H1 (cell line): Measurements from ENCODE around the gene HDHD2. TPM values are rescaled to one million over a fixed set of nuclear protein-coding genes. Genes with fewer than 3 reads are reported as not detected.

Experiments used
- CHD7 ChIP-seq: fragments of 300-600 bp; sonication (generic); IDR thresholded peaks from 2 replicates; pipeline ENCODE4 v1.7.1; 2012; ENCODE audit warnings: low read length, moderate library complexity, mild to moderate bottlenecking, inconsistent platforms; ENCODE audit not compliant: insufficient replicate concordance
- CTCF ChIP-seq, 3 experiments: IDR thresholded peaks; 1 replicate in 2 of 3; 2 replicates in 1 of 3; pipeline versions ENCODE4 v1.5.1 to v1.6.1; 2011; ENCODE audit warnings: low read length in 3 of 3, mild to moderate bottlenecking in 3 of 3, inconsistent platforms in 2 of 3, low read depth in 1 of 3, moderate library complexity in 1 of 3; ENCODE audit not compliant: insufficient read depth in 1 of 3; ENCODE audit errors: control extremely low read depth in 1 of 3
- E2F6 ChIP-seq: IDR thresholded peaks from 2 replicates; pipeline ENCODE4 v1.6.1; 2012; ENCODE audit warnings: inconsistent platforms
- FOSL1 ChIP-seq: IDR thresholded peaks from 2 replicates; pipeline ENCODE4 v1.6.1; 2011; ENCODE audit warnings: mild to moderate bottlenecking, low read depth, low read length, moderate library complexity; ENCODE audit not compliant: insufficient read depth
- SIX5 ChIP-seq: IDR thresholded peaks from 2 replicates; pipeline ENCODE4 v1.6.1; 2011; ENCODE audit warnings: mild to moderate bottlenecking, low read depth, low read length
- polyA plus RNA-seq, 7 experiments: library from polyadenylated mRNA; depleted of rRNA in 3 of 7; stranded (reverse) in 5 of 7; unstranded in 2 of 7; fragments of >200 nt in 5 of 7; fragments of 200-250 nt in 2 of 7; gene quantifications; 1 replicate in 5 of 7; 2 replicates in 1 of 7; 4 replicates in 1 of 7; pipeline versions ENCODE4 v1.2.1 to v1.2.3, GENCODE V29; 2011 to 2013; ENCODE audit warnings: missing spikeins in 2 of 7, mixed read lengths in 2 of 7
- total RNA-seq: library from RNA; stranded (reverse); fragmentation: NEBNext Ultra II Directional; extraction: Animal tissue kit (Norgen Biotek cat#: 25700); gene quantifications from 2 replicates; pipeline ENCODE4 v1.2.1, GENCODE V29; 2021

Gene HDHD2
- total and polyA plus RNA-seq, 2 of the 8 experiments (the other 6 are each of a cell fraction or from before 2014, with no cell fraction given): 16.7 to 42.7 TPM

GRCh38 chr18:47121146-47121545 lies 29.2 kb downstream of the HDHD2 start (continued):
- TF ChIP-seq CTCF (IDR thresholded peaks at IDR 0.05; ENCODE audit: control extremely low read depth in 1 of 3, insufficient read depth in 1 of 3, low read depth in 1 of 3, low read length in 3 of 3) (no peak), CHD7 (no peak), E2F6 (no peak), SIX5 (no peak), FOSL1 (no peak)
